Measurements from ENCODE around the gene SEC24D.

The SEC24D gene

DNA sequence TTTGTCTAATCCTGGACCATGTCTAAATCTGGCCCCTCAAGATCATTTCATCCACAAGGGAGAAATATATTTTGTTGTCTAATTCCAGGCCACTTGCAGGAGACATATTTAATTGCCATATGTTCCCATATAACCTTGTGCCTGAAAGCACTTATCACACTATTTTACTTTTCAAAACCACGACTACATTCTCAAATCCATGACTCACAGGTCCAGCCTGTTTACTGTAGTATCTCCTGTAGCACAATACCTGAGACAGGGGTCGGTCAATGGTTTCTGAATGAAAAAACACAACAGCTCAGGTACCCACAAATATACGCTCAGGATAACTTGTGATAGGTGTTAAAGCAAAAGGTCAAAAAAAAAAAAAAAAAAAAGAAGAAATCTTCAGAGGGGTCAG lies 60.9 kb downstream of the SEC24D start:
- H3K4me3 ChIP-seq (replicated peaks in 1 of 2; ENCODE audit: low read depth in 2 of 2, low read length in 2 of 2), result no peak overlapping the region
- TF ChIP-seq CTCF (IDR thresholded peaks at IDR 0.05; ENCODE audit: low read depth, low read length), result no peak
- DNase-seq (ENCODE audit: low read depth in 2 of 2), result peak in 1 of 2 donors; percentile 45

GRCh38 chr4:118774321-118774720 lies 61.6 kb downstream of the SEC24D start:
- TF ChIP-seq CTCF (IDR thresholded peaks at IDR 0.05; ENCODE audit: low read depth, low read length), result no peak
- DNase-seq (ENCODE audit: low read depth in 2 of 2), result no peak
- no peak overlapping the region for H3K4me3 ChIP-seq (replicated peaks in 1 of 2; ENCODE audit: low read depth in 2 of 2, low read length in 2 of 2)

GRCh38 chr4:118773429-118773792 lies 62.5 kb downstream of the SEC24D start:
- no peak for TF ChIP-seq CTCF (IDR thresholded peaks at IDR 0.05; ENCODE audit: low read depth, low read length)
- DNase-seq (ENCODE audit: low read depth in 2 of 2), result no peak

DNA sequence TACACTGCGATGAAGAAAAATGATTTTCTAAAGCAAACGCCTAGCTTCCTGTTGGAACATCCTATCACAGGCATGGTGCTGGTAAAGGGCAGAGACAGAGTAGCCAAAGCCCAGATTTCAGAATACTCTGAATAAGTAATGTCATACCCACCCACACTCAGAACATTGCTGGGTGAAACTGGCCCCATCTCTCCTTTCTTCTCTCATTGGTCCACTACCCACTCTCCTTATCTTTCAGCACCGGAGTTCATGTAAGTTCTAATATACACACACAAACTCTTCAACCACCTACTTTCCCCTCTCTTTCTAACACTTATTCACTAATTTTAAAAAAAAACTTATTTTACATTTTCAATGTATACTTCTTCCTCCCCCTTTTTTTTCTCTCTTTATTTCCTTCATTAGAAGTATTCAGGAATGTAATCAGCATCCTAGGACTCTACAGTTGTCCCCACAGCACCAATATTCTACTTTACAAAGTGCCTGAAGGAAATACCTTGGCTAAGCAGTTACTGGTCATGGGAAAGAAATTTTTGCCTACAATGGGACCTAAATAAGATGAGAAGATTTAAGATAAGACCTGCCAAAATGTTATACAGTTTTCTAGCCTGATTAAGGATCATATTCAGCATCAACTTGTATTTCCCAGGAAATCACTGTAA lies 63.0 kb downstream of the SEC24D start:
- DNase-seq (ENCODE audit: low read depth in 2 of 2), result peak in 1 of 2 donors; percentile 45
- H3K4me3 ChIP-seq (replicated peaks in 1 of 2; ENCODE audit: low read depth in 2 of 2, low read length in 2 of 2), result no peak overlapping the region
- no peak for TF ChIP-seq CTCF (IDR thresholded peaks at IDR 0.05; ENCODE audit: low read depth, low read length)

More at GRCh38 chr4:118773429-118773792, 62.5 kb downstream of the SEC24D start:
- no peak overlapping the region for H3K4me3 ChIP-seq (replicated peaks in 1 of 2; ENCODE audit: low read depth in 2 of 2, low read length in 2 of 2)

- DNase-seq (ENCODE audit: low read depth in 2 of 2), result peak; percentile 72 to 83
- TF ChIP-seq CTCF (IDR thresholded peaks at IDR 0.05; ENCODE audit: low read depth, low read length), result peak; percentile 45
- no peak overlapping the region for H3K4me3 ChIP-seq (replicated peaks in 1 of 2; ENCODE audit: low read depth in 2 of 2, low read length in 2 of 2)
Observed at GRCh38 chr4:118772081-118772766, 63.7 kb downstream of the SEC24D start.

DNA sequence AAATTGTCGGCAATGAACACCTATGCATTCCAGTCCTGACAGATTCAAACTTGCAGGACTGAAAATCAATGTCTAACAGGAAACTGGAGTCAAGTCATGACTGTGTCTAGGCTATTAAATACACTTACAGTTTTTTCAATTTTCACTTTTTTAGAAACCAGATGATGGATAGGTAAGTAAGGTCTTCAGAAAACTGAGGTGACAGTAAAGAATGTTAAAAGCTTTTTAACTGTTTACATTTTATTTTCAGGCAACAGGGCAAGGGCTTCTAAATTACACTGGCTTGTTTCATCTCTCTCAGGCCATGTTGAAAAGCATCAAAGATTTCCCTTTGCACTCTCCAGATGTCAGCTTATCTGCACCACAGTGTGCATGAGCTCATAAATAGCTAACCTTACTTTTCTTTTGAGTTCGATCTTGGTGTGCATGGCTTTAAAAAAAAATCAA lies 65.2 kb downstream of the SEC24D start:
- DNase-seq (ENCODE audit: low read depth in 2 of 2), result peak in 1 of 2 donors; percentile 50
- H3K4me3 ChIP-seq (replicated peaks in 1 of 2; ENCODE audit: low read depth in 2 of 2, low read length in 2 of 2), result no peak overlapping the region
- TF ChIP-seq CTCF (IDR thresholded peaks at IDR 0.05; ENCODE audit: low read depth, low read length), result no peak

All from cardiac fibroblast (primary cell).